GM12892 (cell line): ENCODE data around the gene SPON1.

ENCODE experiments used
- POLR2A ChIP-seq: IDR thresholded peaks from 2 replicates; pipeline ENCODE4 v1.6.1; 2011; ENCODE audit warnings: low read depth, low read length, control low read depth
- POLR2AphosphoS5 ChIP-seq: IDR thresholded peaks from 2 replicates; pipeline ENCODE4 v1.6.1; 2011; ENCODE audit warnings: low read depth, low read length, control low read depth
- TAF1 ChIP-seq: IDR thresholded peaks from 2 replicates; pipeline ENCODE4 v1.6.1; 2011; ENCODE audit warnings: low read depth, mild to moderate bottlenecking, control low read depth, low read length, borderline replicate concordance

GRCh38 chr11:13952668-13953067 is 9.9 kb upstream of the SPON1 start:
- TF ChIP-seq TAF1 (no peak), POLR2A (no peak), POLR2AphosphoS5 (no peak)
